ENCODE results near the gene KCTD7.

DNA sequence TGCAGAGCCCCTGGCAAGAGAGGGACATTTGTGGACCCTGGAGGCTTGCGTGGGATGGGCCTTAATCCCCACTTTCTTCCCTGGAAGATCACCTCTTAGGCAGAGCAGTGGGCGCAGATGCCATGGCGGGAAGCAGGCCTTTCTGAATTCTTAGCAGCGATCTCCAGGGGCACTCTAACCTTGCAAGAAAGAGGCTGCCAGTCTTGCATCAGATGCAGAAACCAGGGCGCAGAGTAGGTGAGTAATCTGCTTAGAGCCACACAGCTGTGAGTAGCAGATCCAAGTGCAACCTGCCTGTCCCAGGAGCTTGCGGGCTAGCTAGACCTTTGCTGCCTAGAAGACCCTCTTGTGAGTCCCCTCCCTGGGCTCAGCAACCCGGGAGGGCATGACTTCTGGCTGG lies 40.0 kb downstream of the KCTD7 start:
- TF ChIP-seq, protein P1, sequence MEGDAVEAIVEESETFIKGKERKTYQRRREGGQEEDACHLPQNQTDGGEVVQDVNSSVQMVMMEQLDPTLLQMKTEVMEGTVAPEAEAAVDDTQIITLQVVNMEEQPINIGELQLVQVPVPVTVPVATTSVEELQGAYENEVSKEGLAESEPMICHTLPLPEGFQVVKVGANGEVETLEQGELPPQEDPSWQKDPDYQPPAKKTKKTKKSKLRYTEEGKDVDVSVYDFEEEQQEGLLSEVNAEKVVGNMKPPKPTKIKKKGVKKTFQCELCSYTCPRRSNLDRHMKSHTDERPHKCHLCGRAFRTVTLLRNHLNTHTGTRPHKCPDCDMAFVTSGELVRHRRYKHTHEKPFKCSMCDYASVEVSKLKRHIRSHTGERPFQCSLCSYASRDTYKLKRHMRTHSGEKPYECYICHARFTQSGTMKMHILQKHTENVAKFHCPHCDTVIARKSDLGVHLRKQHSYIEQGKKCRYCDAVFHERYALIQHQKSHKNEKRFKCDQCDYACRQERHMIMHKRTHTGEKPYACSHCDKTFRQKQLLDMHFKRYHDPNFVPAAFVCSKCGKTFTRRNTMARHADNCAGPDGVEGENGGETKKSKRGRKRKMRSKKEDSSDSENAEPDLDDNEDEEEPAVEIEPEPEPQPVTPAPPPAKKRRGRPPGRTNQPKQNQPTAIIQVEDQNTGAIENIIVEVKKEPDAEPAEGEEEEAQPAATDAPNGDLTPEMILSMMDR (IDR thresholded peaks at IDR 0.05; ENCODE audit: low read depth, low read length, poor library complexity, severe bottlenecking), result no peak
- no peak for TF ChIP-seq EZH2phosphoT487 (IDR thresholded peaks at IDR 0.05; ENCODE audit: borderline replicate concordance, low read length)
